OCI-LY1 (cell line): Measurements from ENCODE around the gene KRT40.

ENCODE experiments used
- H2AFZ ChIP-seq: fragments of 200-600 bp; sonication (generic), shearing (Covaris generic); 2 replicates; pipeline ENCODE4 v1.6.0; 2014; ENCODE audit warnings: antibody characterized with exemption, mild to moderate bottlenecking, low read length
- H3F3A ChIP-seq: fragments of 200-600 bp; sonication (generic), shearing (Covaris generic); 2 replicates; pipeline ENCODE4 v1.6.0; 2014; ENCODE audit warnings: mild to moderate bottlenecking, antibody characterized with exemption, low read length, moderate library complexity; ENCODE audit not compliant: insufficient read depth
- H3K27ac ChIP-seq: fragments of 200-600 bp; sonication (generic); 2 replicates; pipeline ENCODE4 v1.5.1; 2014; ENCODE audit warnings: low read length, mixed run types, mild to moderate bottlenecking, low read depth; ENCODE audit not compliant: poor library complexity, severe bottlenecking
- H3K27me3 ChIP-seq: fragments of 200-600 bp; sonication (generic); 2 replicates; pipeline ENCODE4 v1.6.0; 2014; ENCODE audit warnings: antibody characterized with exemption, mild to moderate bottlenecking, low read length, moderate library complexity; ENCODE audit not compliant: insufficient read depth
- H3K36me3 ChIP-seq: fragments of 200-600 bp; sonication (generic); 2 replicates; pipeline ENCODE4 v1.6.1; 2014; ENCODE audit warnings: mild to moderate bottlenecking, antibody characterized with exemption, low read length, moderate library complexity, mixed read lengths; ENCODE audit not compliant: insufficient read depth
- H3K4me1 ChIP-seq: fragments of 200-600 bp; sonication (generic); 2 replicates; pipeline ENCODE4 v1.5.1; 2014; ENCODE audit warnings: mild to moderate bottlenecking, low read length, moderate library complexity; ENCODE audit not compliant: insufficient read depth, severe bottlenecking
- H3K4me2 ChIP-seq: fragments of 200-600 bp; sonication (generic), shearing (Covaris generic); 2 replicates; pipeline ENCODE4 v1.6.1; 2014; ENCODE audit warnings: low read length
- H3K4me3 ChIP-seq: fragments of 200-600 bp; sonication (generic); 2 replicates; pipeline ENCODE4 v1.5.1; 2014; ENCODE audit warnings: low read length, low read depth, mild to moderate bottlenecking, mixed read lengths; ENCODE audit not compliant: poor library complexity, severe bottlenecking
- H3K79me2 ChIP-seq: fragments of 200-600 bp; shearing (Covaris generic); 2 replicates; pipeline ENCODE4 v1.6.1; 2016; ENCODE audit warnings: mixed run types, low read length, mixed read lengths; ENCODE audit not compliant: insufficient read depth
- H3K9ac ChIP-seq: fragments of 200-600 bp; sonication (generic), shearing (Covaris generic); 2 replicates; pipeline ENCODE4 v1.6.1; 2014; ENCODE audit warnings: mild to moderate bottlenecking, low read length, mixed read lengths
- H3K9me2 ChIP-seq: fragments of 200-600 bp; sonication (generic), shearing (Covaris generic); 2 replicates; pipeline ENCODE4 v1.6.1; 2014; ENCODE audit warnings: low read depth, mild to moderate bottlenecking, low read length, mixed read lengths
- H3K9me3 ChIP-seq: fragments of 200-600 bp; shearing (Covaris generic); 2 replicates; pipeline ENCODE4 v1.6.1; 2014; ENCODE audit warnings: low read length, mixed read lengths
- H4K20me1 ChIP-seq: fragments of 200-600 bp; sonication (generic), shearing (Covaris generic); 2 replicates; pipeline ENCODE4 v1.6.0; 2016; ENCODE audit warnings: mild to moderate bottlenecking, low read length; ENCODE audit not compliant: insufficient read depth
- EZH2 ChIP-seq: fragments of 200-600 bp; sonication (generic), shearing (Covaris generic); IDR thresholded peaks from 2 replicates; pipeline ENCODE4 v1.8.0; 2017; ENCODE audit warnings: borderline replicate concordance, mixed run types, mild to moderate bottlenecking, antibody characterized with exemption, low read length, moderate library complexity, mixed read lengths
- TF ChIP-seq, protein P1 (sequence below): fragments of 200-600 bp; sonication (generic), shearing (Covaris generic); IDR thresholded peaks from 2 replicates; pipeline ENCODE4 v1.5.1; 2017; ENCODE audit warnings: mild to moderate bottlenecking, antibody characterized with exemption, low read length, moderate library complexity, mixed read lengths

The KRT40 gene

GRCh38 chr17:41013606-41014005 is 29.5 kb upstream of the KRT40 start:
- Histone ChIP-seq H3K4me3 (no peak overlapping the region), H3K27ac (no peak overlapping the region), H3K27me3 (no peaks in the 10 kb centered on the region), H3K9me2 (no peaks in the 10 kb centered on the region), H3K9me3 (no peaks in the 10 kb centered on the region), H3F3A (no peaks in the 10 kb centered on the region), H3K79me2 (no peaks in the 10 kb centered on the region), H3K4me2 (no peak overlapping the region), H2AFZ (no peak overlapping the region), H3K9ac (no peak overlapping the region), H3K4me1 (no peaks in the 10 kb centered on the region), H3K36me3 (no peaks in the 10 kb centered on the region), H4K20me1 (no peaks in the 10 kb centered on the region)
- TF ChIP-seq, protein P1, sequence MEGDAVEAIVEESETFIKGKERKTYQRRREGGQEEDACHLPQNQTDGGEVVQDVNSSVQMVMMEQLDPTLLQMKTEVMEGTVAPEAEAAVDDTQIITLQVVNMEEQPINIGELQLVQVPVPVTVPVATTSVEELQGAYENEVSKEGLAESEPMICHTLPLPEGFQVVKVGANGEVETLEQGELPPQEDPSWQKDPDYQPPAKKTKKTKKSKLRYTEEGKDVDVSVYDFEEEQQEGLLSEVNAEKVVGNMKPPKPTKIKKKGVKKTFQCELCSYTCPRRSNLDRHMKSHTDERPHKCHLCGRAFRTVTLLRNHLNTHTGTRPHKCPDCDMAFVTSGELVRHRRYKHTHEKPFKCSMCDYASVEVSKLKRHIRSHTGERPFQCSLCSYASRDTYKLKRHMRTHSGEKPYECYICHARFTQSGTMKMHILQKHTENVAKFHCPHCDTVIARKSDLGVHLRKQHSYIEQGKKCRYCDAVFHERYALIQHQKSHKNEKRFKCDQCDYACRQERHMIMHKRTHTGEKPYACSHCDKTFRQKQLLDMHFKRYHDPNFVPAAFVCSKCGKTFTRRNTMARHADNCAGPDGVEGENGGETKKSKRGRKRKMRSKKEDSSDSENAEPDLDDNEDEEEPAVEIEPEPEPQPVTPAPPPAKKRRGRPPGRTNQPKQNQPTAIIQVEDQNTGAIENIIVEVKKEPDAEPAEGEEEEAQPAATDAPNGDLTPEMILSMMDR: no peak
- TF ChIP-seq EZH2: no peak

DNA sequence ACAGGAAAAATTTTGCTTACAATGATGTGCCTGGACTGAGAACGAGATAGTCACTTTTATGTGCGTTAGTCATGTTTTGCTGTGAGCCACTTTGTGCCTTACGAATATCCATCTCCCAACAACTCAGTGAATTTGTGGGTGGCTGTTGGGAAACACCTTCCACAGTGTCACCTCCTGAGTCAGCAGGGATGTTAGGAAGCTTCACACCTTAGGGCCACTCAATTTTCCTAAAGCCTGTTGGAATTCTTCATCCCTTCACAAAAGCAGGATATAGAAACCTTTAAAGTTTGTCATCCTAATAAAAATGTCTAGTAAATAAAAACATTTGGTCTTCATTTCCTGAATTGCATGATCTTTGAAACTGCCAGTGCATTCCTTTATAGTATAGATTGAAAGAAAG is 29.1 kb upstream of the KRT40 start:
- Histone ChIP-seq H3K4me2 (no peak overlapping the region), H3K36me3 (no peaks in the 10 kb centered on the region), H3K79me2 (no peaks in the 10 kb centered on the region), H3K4me1 (no peaks in the 10 kb centered on the region), H3K9ac (no peak overlapping the region), H3F3A (no peaks in the 10 kb centered on the region), H3K4me3 (no peak overlapping the region), H3K27ac (no peak overlapping the region), H3K9me2 (no peaks in the 10 kb centered on the region), H4K20me1 (no peaks in the 10 kb centered on the region), H3K9me3 (no peaks in the 10 kb centered on the region), H2AFZ (no peak overlapping the region), H3K27me3 (no peaks in the 10 kb centered on the region)
- TF ChIP-seq EZH2: no peak
- TF ChIP-seq, protein P1: no peak

- Histone ChIP-seq H2AFZ (no peak overlapping the region), H3K79me2 (no peaks in the 10 kb centered on the region), H3K4me1 (no peaks in the 10 kb centered on the region), H3K9ac (no peak overlapping the region), H3K27ac (no peak overlapping the region), H3K27me3 (no peaks in the 10 kb centered on the region), H3K9me2 (no peaks in the 10 kb centered on the region), H3K4me3 (no peak overlapping the region), H3F3A (no peaks in the 10 kb centered on the region), H3K9me3 (no peaks in the 10 kb centered on the region), H3K4me2 (no peak overlapping the region), H3K36me3 (no peaks in the 10 kb centered on the region), H4K20me1 (no peaks in the 10 kb centered on the region)
- no peak for TF ChIP-seq EZH2
- TF ChIP-seq, protein P1: no peak
Observed at GRCh38 chr17:41012326-41013120, 28.4 kb upstream of the KRT40 start.
